OCI-LY7 (cell line): ENCODE measurements around the gene STOML3. TPM values are rescaled to one million over a fixed set of nuclear protein-coding genes. Genes with fewer than 3 reads are reported as not detected.
A peak's percentile ranks its signal among the peaks of the same experiment; 100 is the strongest.

Experiments used
- BruUV-seq: library from RNA; stranded (reverse); fragments of 400-500 nt; replicated peaks from 2 replicates; lab custom pipeline; 2021; lab: Mats Ljungman, UMichigan
- CTCF ChIA-PET: fragments of 300-600 bp; sonication (Branson Sonifier 250); formaldehyde crosslinking; loops from one replicate; lab custom pipeline; 2022; ENCODE audit warnings: antibody characterized with exemption; ENCODE audit not compliant: unreplicated experiment; lab: Charles Lee
- POLR2A ChIA-PET: fragments of 300-600 bp; sonication (Branson Sonifier 250); formaldehyde crosslinking; loops from one replicate; lab custom pipeline; 2022; ENCODE audit warnings: antibody characterized with exemption; lab: Charles Lee
- DNase-seq: peaks from one replicate; pipeline ENCODE4 v3.0.0-alpha.2; 2015; ENCODE audit warnings: low spot score
- H2AFZ ChIP-seq: fragments of 200-600 bp; sonication (generic), shearing (Covaris generic); 2 replicates; pipeline ENCODE4 v1.6.1; 2014; ENCODE audit warnings: mild to moderate bottlenecking, antibody characterized with exemption, low read length, moderate library complexity
- H3K27ac ChIP-seq: fragments of 200-600 bp; sonication (generic); 2 replicates; pipeline ENCODE4 v1.5.1; 2014; ENCODE audit warnings: mixed run types, low read depth, mild to moderate bottlenecking, moderate library complexity, low read length, inconsistent platforms; ENCODE audit not compliant: poor library complexity, severe bottlenecking
- H3K36me3 ChIP-seq: fragments of 200-600 bp; sonication (generic); 2 replicates; pipeline ENCODE4 v1.6.1; 2014; ENCODE audit warnings: mild to moderate bottlenecking, antibody characterized with exemption, low read length, moderate library complexity, mixed read lengths; ENCODE audit not compliant: insufficient read depth
- H3K4me1 ChIP-seq: fragments of 200-600 bp; sonication (generic); 2 replicates; pipeline ENCODE4 v1.5.1; 2014; ENCODE audit warnings: mild to moderate bottlenecking, low read length; ENCODE audit not compliant: insufficient read depth, poor library complexity, severe bottlenecking
- H3K4me2 ChIP-seq: fragments of 200-600 bp; sonication (generic); 2 replicates; pipeline ENCODE4 v1.6.1; 2014; ENCODE audit warnings: mild to moderate bottlenecking, low read length
- H3K4me3 ChIP-seq: fragments of 200-600 bp; sonication (generic); 2 replicates; pipeline ENCODE4 v1.5.1; 2014; ENCODE audit warnings: mild to moderate bottlenecking, low read depth, low read length; ENCODE audit not compliant: poor library complexity, severe bottlenecking
- H3K79me2 ChIP-seq: fragments of 200-600 bp; sonication (generic); 2 replicates; pipeline ENCODE4 v1.6.1; 2016; ENCODE audit warnings: low read depth, mild to moderate bottlenecking, low read length, moderate library complexity, mixed read lengths; ENCODE audit not compliant: insufficient read depth
- H3K9me2 ChIP-seq: fragments of 200-600 bp; sonication (generic); 2 replicates; pipeline ENCODE4 v1.6.1; 2016; ENCODE audit warnings: mild to moderate bottlenecking, low read length, mixed read lengths; ENCODE audit not compliant: insufficient read depth
- H3K9me3 ChIP-seq: fragments of 200-600 bp; sonication (generic); 2 replicates; pipeline ENCODE4 v1.6.1; 2014; ENCODE audit warnings: mild to moderate bottlenecking, mixed run types, low read length, mixed read lengths
- H4K20me1 ChIP-seq: fragments of 200-600 bp; sonication (generic); 2 replicates; pipeline ENCODE4 v1.6.1; 2014; ENCODE audit warnings: mild to moderate bottlenecking, antibody characterized with exemption, low read length, moderate library complexity, mixed read lengths; ENCODE audit not compliant: insufficient read depth
- EZH2phosphoT487 ChIP-seq: fragments of 200-600 bp; sonication (generic); IDR thresholded peaks from 2 replicates; pipeline ENCODE4 v1.6.1; 2018; ENCODE audit warnings: low read depth, borderline replicate concordance, mild to moderate bottlenecking, mixed run types, antibody characterized with exemption, low read length, moderate library complexity, mixed read lengths
- intact Hi-C: fragments of 100-400 bp; cut with micrococcal nuclease; formaldehyde crosslinking; loops from one replicate; pipeline ENCODE4 v1.10.0; 2022; ENCODE audit not compliant: unreplicated experiment
- total RNA-seq, 2 experiments: library from RNA; depleted of rRNA in 1 of 2; stranded (reverse); fragments of >200 nt in 1 of 2; shearing (Covaris generic) in 1 of 2; gene quantifications; 2 replicates each; pipeline ENCODE4 v1.2.3, GENCODE V29; 2014 to 2022
- TF ChIP-seq, protein P1 (sequence below): fragments of 200-600 bp; sonication (generic); conservative IDR thresholded peaks from 2 replicates; pipeline ENCODE4 v1.5.1; 2014; ENCODE audit warnings: mild to moderate bottlenecking, antibody characterized with exemption, low read length, moderate library complexity, mixed read lengths

STOML3 gene
- total RNA-seq, 2 experiments from 2014 or later: not detected

DNA sequence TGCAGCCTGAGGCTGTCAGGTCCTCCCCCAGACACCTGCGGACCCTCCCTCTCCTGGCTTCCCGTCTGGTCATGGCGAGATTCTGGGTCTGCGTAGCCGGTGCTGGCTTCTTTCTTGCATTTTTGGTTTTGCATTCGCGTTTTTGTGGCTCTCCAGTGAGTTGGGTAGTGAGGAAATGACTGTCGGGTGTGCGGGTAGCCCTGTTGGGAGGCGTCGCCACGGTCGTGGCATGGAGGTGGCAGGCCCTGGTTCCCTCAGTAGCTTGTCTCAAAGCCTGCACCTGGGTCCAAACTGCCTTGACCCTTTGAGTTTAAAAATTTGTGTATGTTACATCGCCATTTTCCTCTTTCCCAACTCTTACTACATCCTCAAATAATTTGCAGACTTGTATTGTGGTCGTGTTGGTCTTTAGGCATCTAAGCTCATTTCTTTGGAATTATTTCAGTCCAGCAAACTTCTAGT is 48.0 kb upstream of the STOML3 start:
- peaks cover 30% of the 10 kb centered on the region for H3K4me1 ChIP-seq
- H2AFZ ChIP-seq: peak overlapping the region; percentile 85
- intact Hi-C loops: loop anchor here (5.0 to 10.0 kb wide), 3 partner anchors 694 to 1981 kb away; partner anchors contain the start of genes SUPT20H and UFM1
- no TSS peak for BruUV-seq
- no peaks in the 10 kb centered on the region for H3K9me3 ChIP-seq
- H3K36me3 ChIP-seq: peaks cover 37% of the 10 kb centered on the region
- ChIA-PET CTCF (no interaction called here), POLR2A (interaction anchor here (0.6 to 1.8 kb wide), 6 partner anchors 8 to 211 kb away, joined by 4 to 8 read pairs (median 5); no protein-coding TSS in a partner anchor)
- TF ChIP-seq, protein P1, sequence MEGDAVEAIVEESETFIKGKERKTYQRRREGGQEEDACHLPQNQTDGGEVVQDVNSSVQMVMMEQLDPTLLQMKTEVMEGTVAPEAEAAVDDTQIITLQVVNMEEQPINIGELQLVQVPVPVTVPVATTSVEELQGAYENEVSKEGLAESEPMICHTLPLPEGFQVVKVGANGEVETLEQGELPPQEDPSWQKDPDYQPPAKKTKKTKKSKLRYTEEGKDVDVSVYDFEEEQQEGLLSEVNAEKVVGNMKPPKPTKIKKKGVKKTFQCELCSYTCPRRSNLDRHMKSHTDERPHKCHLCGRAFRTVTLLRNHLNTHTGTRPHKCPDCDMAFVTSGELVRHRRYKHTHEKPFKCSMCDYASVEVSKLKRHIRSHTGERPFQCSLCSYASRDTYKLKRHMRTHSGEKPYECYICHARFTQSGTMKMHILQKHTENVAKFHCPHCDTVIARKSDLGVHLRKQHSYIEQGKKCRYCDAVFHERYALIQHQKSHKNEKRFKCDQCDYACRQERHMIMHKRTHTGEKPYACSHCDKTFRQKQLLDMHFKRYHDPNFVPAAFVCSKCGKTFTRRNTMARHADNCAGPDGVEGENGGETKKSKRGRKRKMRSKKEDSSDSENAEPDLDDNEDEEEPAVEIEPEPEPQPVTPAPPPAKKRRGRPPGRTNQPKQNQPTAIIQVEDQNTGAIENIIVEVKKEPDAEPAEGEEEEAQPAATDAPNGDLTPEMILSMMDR: no peak
- no peak for TF ChIP-seq EZH2phosphoT487
- peak overlapping the region; percentile 80 for H3K27ac ChIP-seq
- peak overlapping the region; percentile 93 for H3K4me3 ChIP-seq
- H4K20me1 ChIP-seq: peaks cover 18% of the 10 kb centered on the region
- H3K9me2 ChIP-seq: no peaks in the 10 kb centered on the region
- H3K4me2 ChIP-seq: peak overlapping the region; percentile 87
- H3K79me2 ChIP-seq: peaks cover 83% of the 10 kb centered on the region
- peak; percentile 66 for DNase-seq

DNA sequence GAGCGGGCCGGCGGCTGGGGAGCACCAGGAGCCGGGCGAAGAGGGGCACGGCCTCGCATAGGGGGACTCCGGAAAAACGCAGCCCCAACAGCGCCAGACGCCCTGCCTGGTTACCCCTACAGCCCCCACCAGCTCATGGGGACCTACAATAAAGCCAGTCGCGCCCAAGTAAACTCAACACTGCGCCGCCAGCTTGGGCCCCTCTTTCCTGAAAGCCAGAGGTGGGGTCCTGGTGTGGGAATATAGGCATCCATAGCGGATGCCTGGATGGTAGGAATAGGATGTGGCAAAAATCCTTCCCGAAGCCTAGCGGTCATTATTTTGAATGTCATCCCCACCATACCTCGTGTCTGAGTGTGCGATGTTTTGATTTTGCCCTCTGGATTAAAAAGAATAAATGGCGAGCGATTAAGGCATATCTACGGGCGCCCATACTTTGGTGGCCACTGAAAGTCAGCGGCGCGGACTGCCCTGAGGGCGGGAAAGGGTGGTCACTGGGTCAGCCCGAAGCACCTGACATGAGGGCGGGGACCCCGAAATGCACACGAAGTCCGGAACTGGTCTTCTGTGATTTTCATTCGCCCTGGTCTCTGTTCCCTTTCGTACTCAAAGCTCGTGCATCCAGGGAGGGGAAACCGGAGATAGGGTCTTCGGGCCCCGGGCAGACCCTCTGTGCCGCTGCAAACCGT is 47.4 kb upstream of the STOML3 start, which contains the start of the genes NHLRC3 and PROSER1:
TSS of gene NHLRC3 (plus strand) at position 577 of the 689 bp plus-strand sequence. CDS start 184 bp downstream, outside the sequence.
TSS of gene PROSER1 (minus strand) at position 210 of the 689 bp plus-strand sequence. CDS start 847 bp downstream, outside the sequence.
- Histone ChIP-seq H3K4me3 (peak within 1 kb of the TSS; percentile 93), H3K4me1 (peaks cover 36% of the 10 kb centered on the region), H3K36me3 (peaks cover 38% of the 10 kb centered on the region), H3K79me2 (peaks cover 89% of the 10 kb centered on the region), H4K20me1 (peaks cover 23% of the 10 kb centered on the region), H3K9me2 (no peaks in the 10 kb centered on the region), H3K9me3 (no peaks in the 10 kb centered on the region), H3K27ac (peak within 1 kb of the TSS; percentile 80), H2AFZ (peak within 1 kb of the TSS; percentile 85), H3K4me2 (peak within 1 kb of the TSS; percentile 87)
- intact Hi-C loops: loop anchor here (2.0 to 10.0 kb wide), 4 partner anchors 563 to 1981 kb away; partner anchors contain the start of genes SUPT20H and UFM1
- TF ChIP-seq, protein P1: no peak
- TF ChIP-seq EZH2phosphoT487: no peak
- ChIA-PET POLR2A (interaction anchor here (0.6 to 1.8 kb wide), 9 partner anchors 8 to 550 kb away, joined by 4 to 8 read pairs (median 5); no protein-coding TSS in a partner anchor), CTCF (no interaction called here)
- DNase-seq: peak; percentile 97
- BruUV-seq: no TSS peak
